ENCODE measurements around the gene PLEKHM2.
A peak's percentile ranks its signal among the peaks of the same experiment; 100 is the strongest.

Gene PLEKHM2

DNA sequence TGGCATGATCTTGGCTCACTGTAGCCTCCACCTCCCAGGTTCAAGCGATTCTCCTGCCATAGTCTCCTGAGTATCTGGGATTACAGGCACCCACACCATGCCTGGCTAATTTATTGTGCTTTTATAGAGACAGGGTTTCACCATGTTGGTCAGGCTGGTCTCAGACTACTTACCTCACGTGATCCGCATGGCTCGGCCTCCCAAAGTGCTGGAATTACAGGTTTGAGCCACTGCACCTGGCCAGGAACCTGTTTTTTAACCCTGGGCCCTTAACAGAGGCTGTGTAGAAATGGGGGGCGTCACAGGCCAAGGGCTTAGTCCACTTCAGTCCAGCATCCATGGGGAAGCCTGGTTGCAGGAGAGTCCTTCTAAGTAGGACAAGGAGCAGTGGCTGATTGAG, 83.8 kb downstream of the PLEKHM2 start:
- TF ChIP-seq, protein P1, sequence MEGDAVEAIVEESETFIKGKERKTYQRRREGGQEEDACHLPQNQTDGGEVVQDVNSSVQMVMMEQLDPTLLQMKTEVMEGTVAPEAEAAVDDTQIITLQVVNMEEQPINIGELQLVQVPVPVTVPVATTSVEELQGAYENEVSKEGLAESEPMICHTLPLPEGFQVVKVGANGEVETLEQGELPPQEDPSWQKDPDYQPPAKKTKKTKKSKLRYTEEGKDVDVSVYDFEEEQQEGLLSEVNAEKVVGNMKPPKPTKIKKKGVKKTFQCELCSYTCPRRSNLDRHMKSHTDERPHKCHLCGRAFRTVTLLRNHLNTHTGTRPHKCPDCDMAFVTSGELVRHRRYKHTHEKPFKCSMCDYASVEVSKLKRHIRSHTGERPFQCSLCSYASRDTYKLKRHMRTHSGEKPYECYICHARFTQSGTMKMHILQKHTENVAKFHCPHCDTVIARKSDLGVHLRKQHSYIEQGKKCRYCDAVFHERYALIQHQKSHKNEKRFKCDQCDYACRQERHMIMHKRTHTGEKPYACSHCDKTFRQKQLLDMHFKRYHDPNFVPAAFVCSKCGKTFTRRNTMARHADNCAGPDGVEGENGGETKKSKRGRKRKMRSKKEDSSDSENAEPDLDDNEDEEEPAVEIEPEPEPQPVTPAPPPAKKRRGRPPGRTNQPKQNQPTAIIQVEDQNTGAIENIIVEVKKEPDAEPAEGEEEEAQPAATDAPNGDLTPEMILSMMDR (IDR thresholded peaks at IDR 0.05), result no peak
- H3K4me3 ChIP-seq, result no peak overlapping the region
- H3K27ac ChIP-seq, result peak overlapping the region in 1 of 2 donors; percentile 68
- no peak for DNase-seq (ENCODE audit: low spot score)

DNA sequence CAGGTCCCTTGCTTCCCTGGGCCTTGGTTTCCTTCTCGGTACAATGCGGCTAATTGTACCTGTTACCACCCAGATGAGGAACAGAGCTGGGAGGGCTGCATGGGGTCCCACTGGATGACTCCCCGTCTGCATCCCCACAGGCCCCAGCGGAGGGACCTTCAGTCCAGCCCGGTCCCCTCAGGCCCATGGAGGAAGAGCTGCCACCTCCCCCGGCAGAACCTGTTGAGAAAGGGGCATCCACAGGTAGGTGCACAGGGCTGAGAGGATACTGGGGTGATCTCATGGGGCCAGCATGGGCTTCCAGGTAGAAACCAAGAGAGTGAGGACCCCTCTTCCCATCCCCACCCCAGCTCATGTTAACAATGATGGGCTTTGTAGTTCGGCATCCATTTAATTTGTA, 84.3 kb downstream of the PLEKHM2 start:
- DNase-seq (ENCODE audit: low spot score), result no peak
- peak overlapping the region in 1 of 2 donors; percentile 68 for H3K27ac ChIP-seq
- TF ChIP-seq, protein P1 (IDR thresholded peaks at IDR 0.05), result no peak
- H3K4me3 ChIP-seq, result no peak overlapping the region

DNA sequence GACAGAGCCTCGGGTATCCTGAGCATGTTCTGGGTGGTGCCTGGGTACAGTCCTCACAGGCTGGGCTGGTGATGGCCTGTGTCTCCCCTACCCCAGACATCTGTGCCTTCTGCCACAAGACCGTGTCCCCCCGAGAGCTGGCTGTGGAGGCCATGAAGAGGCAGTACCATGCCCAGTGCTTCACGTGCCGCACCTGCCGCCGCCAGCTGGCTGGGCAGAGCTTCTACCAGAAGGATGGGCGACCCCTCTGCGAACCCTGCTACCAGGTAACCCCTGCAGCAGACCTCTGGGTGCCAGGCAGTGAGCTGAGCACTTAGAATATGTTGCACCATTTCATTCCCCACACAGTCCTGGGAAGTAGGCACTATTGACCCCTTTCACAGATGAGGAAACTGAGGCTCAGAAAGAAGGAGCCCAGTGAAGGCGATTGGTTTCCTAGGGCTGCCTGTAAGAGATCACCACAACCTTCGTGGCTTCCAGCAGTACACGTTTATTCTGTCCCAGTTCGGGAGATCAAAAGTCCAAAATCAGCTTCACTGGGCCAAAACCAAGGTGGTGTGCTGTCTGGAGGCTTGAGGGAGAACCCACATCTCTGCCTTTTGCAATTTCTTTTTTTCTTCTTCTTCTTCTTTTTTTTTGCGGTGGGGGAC, 86.3 kb downstream of the PLEKHM2 start:
- Histone ChIP-seq H3K27ac (peak overlapping the region in 1 of 2 donors; percentile 48), H3K4me3 (no peak overlapping the region)
- DNase-seq (ENCODE audit: low spot score), result no peak
- TF ChIP-seq, protein P1 (IDR thresholded peaks at IDR 0.05), result no peak

DNA sequence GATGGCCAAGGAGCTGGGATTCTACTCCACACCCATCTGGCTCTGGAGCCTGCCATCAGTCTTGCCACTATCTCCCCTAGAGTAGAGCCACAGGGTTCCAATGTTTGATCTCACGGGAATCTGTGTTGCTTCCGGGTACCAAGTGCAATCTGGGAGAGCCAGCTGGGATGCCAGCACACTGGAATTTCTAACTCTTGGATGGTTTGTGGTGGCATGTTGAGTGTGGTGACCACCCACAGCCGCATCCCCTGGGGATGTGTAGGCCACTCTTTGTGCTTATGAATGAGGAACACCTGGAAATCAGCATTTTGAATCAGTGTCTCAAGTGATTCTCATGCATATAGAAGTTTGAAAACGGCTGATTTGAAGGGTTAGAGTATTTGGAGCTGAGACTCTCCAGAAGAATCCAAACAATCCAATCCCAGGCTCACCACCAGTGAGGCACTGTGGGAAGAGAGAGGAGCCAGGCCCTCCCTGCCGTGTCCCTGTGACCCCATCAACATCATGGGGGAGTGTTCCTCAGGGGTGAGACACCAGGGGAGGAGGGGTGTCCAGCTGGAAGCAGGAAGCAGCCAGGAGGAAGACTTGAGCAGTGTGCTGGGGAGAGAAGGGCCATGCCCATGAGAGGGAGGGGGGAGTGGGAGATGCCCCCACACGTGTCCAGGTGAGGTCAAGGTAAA, 87.9 kb downstream of the PLEKHM2 start:
- TF ChIP-seq, protein P1 (IDR thresholded peaks at IDR 0.05), result no peak
- Histone ChIP-seq H3K27ac (peak overlapping the region in 1 of 2 donors; percentile 60), H3K4me3 (no peak overlapping the region)
- DNase-seq (ENCODE audit: low spot score), result no peak

DNA sequence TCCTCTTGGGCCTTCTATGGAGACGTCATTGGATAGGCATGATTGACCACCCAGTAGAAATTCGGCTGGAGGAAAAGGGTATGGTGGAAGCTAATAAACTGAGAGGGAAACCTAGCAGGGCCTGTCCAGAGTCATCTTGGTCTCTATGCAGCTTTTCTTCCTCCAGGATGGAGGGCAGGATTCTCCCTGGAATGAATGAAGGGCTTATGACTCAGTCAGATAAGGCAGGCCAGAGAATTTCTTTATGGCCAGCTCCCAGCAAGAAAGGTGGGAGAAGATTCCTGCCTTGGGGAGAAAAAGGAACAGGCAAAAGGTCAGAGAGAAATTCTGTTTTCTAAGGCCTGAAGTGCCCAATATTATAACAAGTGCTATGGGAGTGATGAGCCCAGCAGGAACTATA, 91.6 kb downstream of the PLEKHM2 start:
- DNase-seq (ENCODE audit: low spot score), result no peak
- no peak overlapping the region for H3K4me3 ChIP-seq
- TF ChIP-seq, protein P1 (IDR thresholded peaks at IDR 0.05), result no peak
- peak overlapping the region in 1 of 2 donors; percentile 3 for H3K27ac ChIP-seq

DNA sequence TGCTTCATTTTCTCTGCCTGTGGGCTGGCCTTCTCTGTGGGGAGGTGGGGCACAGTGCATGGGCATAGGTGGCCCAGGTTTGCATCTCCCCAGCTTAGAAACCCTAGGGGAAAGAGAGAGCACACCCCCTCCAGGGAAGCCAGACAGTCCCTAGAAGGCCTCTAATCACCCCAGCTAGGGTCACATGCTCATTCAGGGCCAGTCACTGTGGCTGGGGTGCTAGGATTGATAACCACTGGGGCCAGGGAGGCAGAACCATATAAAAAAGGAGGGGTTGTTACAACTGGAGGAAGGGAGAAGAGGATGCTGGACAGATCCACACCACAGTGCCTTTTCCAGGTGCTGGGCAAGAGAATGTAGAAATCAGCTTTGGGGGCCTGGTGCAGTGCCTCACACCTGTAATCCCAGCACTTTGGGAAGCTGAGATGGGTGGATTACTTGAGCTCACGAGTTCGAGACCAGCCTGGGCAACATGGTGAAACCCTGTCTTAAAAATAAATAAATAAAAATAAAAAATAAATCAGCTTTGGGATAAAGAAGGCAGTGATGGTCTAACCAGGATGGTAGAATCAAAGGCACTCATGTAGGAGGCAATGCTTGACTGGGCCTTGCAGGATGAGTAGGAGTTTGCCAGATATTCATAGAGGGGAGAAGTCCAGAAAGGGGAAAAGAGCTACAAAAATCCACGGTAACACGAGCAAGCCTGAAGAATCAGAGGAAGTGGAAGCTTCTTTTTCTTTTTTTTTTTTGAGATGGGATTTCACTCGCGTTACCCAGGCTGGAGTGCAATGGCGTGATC, 94.0 kb downstream of the PLEKHM2 start:
- TF ChIP-seq, protein P1 (IDR thresholded peaks at IDR 0.05), result no peak
- Histone ChIP-seq H3K27ac (no peak overlapping the region), H3K4me3 (no peak overlapping the region)
- no peak for DNase-seq (ENCODE audit: low spot score)
